Measurements from ENCODE around the gene ZBTB18. TPM values are rescaled to one million over a fixed set of nuclear protein-coding genes. Genes with fewer than 3 reads are reported as not detected.

ZBTB18 gene
- total RNA-seq, 6 donors from 2014 or later: 14.8 to 29.7 (median 20.4) TPM

- no peak for TF ChIP-seq CTCF (IDR thresholded peaks at IDR 0.05)
- no peak for TF ChIP-seq POLR2A (IDR thresholded peaks at IDR 0.05)
- TF ChIP-seq POLR2AphosphoS5 (IDR thresholded peaks at IDR 0.05): no peak
- no peak for TF ChIP-seq EP300 (IDR thresholded peaks at IDR 0.05)
- no peaks in the 10 kb centered on the region for H3K27me3 ChIP-seq
- ATAC-seq (ENCODE audit: low FRiP score in 2 of 2) (peak in 1 of 2 donors; percentile 38), DNase-seq (no peak)
- WGBS, 2 donors: 33 to 36% methylated on average over 8 of the region's 8 CpGs
- H3K36me3 ChIP-seq: no peaks in the 10 kb centered on the region
- peak overlapping the region in 1 of 4 donors; percentile 35 for H3K27ac ChIP-seq
- peaks cover 0 to 5% (median 2%) of the 10 kb centered on the region in 4 donors for H3K4me1 ChIP-seq
- no peaks in the 10 kb centered on the region for H3K9me3 ChIP-seq
- H3K4me3 ChIP-seq: peak overlapping the region in 2 of 4 donors; percentile 14 to 20
Observed at GRCh38 chr1:244075247-244075722, 24.2 kb downstream of the ZBTB18 start.

- DNase-seq (no peak), ATAC-seq (ENCODE audit: low FRiP score in 2 of 2) (no peak)
- no peak overlapping the region for H3K27ac ChIP-seq
- no peaks in the 10 kb centered on the region for H3K36me3 ChIP-seq
- WGBS, 2 donors: 80 to 86% methylated on average over 8 of the region's 8 CpGs
- no peaks in the 10 kb centered on the region for H3K27me3 ChIP-seq
- H3K9me3 ChIP-seq: no peaks in the 10 kb centered on the region
- TF ChIP-seq CTCF (IDR thresholded peaks at IDR 0.05) (no peak), EP300 (IDR thresholded peaks at IDR 0.05) (no peak), POLR2AphosphoS5 (IDR thresholded peaks at IDR 0.05) (no peak), POLR2A (IDR thresholded peaks at IDR 0.05) (no peak)
- no peak overlapping the region for H3K4me3 ChIP-seq
- peaks cover 0 to 5% (median 2%) of the 10 kb centered on the region in 4 donors for H3K4me1 ChIP-seq
Observed at GRCh38 chr1:244076740-244077139, 25.7 kb downstream of the ZBTB18 start.

- WGBS, 2 donors: 70 to 76% methylated on average over 21 to 22 of the region's 22 CpGs
- H3K36me3 ChIP-seq: no peaks in the 10 kb centered on the region
- peaks cover 0 to 5% (median 2%) of the 10 kb centered on the region in 4 donors for H3K4me1 ChIP-seq
- TF ChIP-seq POLR2A (IDR thresholded peaks at IDR 0.05): no peak
- TF ChIP-seq CTCF (IDR thresholded peaks at IDR 0.05): no peak
- no peak for TF ChIP-seq EP300 (IDR thresholded peaks at IDR 0.05)
- TF ChIP-seq POLR2AphosphoS5 (IDR thresholded peaks at IDR 0.05): no peak
- no peak for ATAC-seq (ENCODE audit: low FRiP score in 2 of 2)
- no peaks in the 10 kb centered on the region for H3K27me3 ChIP-seq
- no peaks in the 10 kb centered on the region for H3K9me3 ChIP-seq
- DNase-seq: peak in 1 of 2 donors; percentile 54
- H3K27ac ChIP-seq: no peak overlapping the region
- no peak overlapping the region for H3K4me3 ChIP-seq
Observed at GRCh38 chr1:244077473-244078220, 26.6 kb downstream of the ZBTB18 start.

- WGBS, 2 donors: 82 to 86% methylated on average over 12 of the region's 12 CpGs
- no peak for DNase-seq
- no peak overlapping the region for H3K27ac ChIP-seq
- H3K4me3 ChIP-seq: no peak overlapping the region
- H3K36me3 ChIP-seq: no peaks in the 10 kb centered on the region
- peaks cover 0 to 4% (median 1%) of the 10 kb centered on the region in 4 donors for H3K4me1 ChIP-seq
- no peaks in the 10 kb centered on the region for H3K9me3 ChIP-seq
- H3K27me3 ChIP-seq: no peaks in the 10 kb centered on the region
- TF ChIP-seq EP300 (IDR thresholded peaks at IDR 0.05) (no peak), CTCF (IDR thresholded peaks at IDR 0.05) (no peak), POLR2AphosphoS5 (IDR thresholded peaks at IDR 0.05) (no peak), POLR2A (IDR thresholded peaks at IDR 0.05) (no peak)
- no peak for ATAC-seq (ENCODE audit: low FRiP score in 2 of 2)
Observed at GRCh38 chr1:244080343-244080929, 29.4 kb downstream of the ZBTB18 start.

Data from upper lobe of left lung (tissue), 6 donors.